Fibroblast of skin of right quadriceps (primary cell): ENCODE results near the gene TBXAS1.
A peak's percentile ranks its signal among the peaks of the same experiment; 100 is the strongest.

ENCODE experiments used
- DNase-seq: peaks from one replicate; pipeline ENCODE4 v3.0.0-alpha.2; 2013

TBXAS1 gene

GRCh38 chr7:140028311-140028710, 199.2 kb downstream of the TBXAS1 start:
- no peak for DNase-seq

- no peak for DNase-seq
Observed at GRCh38 chr7:140029072-140029471, 200.0 kb downstream of the TBXAS1 start.

- DNase-seq: no peak
Observed at GRCh38 chr7:140031364-140031763, 202.3 kb downstream of the TBXAS1 start.

GRCh38 chr7:140033036-140033435, 204.0 kb downstream of the TBXAS1 start:
- peak; percentile 41 for DNase-seq

GRCh38 chr7:140033779-140034363, 204.8 kb downstream of the TBXAS1 start:
- DNase-seq: no peak

- DNase-seq: no peak
Observed at GRCh38 chr7:140034421-140034820, 205.4 kb downstream of the TBXAS1 start.

GRCh38 chr7:140035400-140036223, 206.5 kb downstream of the TBXAS1 start:
- peak; percentile 82 for DNase-seq

GRCh38 chr7:140036224-140036962, 207.3 kb downstream of the TBXAS1 start:
- DNase-seq: peak; percentile 35

- DNase-seq: no peak
Observed at GRCh38 chr7:140039066-140039465, 210.0 kb downstream of the TBXAS1 start.

GRCh38 chr7:140039896-140040295, 210.8 kb downstream of the TBXAS1 start:
- no peak for DNase-seq

- DNase-seq: peak; percentile 63
Observed at GRCh38 chr7:140041659-140042385, 212.8 kb downstream of the TBXAS1 start.

- DNase-seq: no peak
Observed at GRCh38 chr7:140042386-140042670, 213.3 kb downstream of the TBXAS1 start.

- no peak for DNase-seq
Observed at GRCh38 chr7:140044251-140044650, 215.2 kb downstream of the TBXAS1 start.

- DNase-seq: no peak
Observed at GRCh38 chr7:140045697-140046096, 216.6 kb downstream of the TBXAS1 start.

GRCh38 chr7:140047197-140047596, 218.1 kb downstream of the TBXAS1 start:
- DNase-seq: no peak

- no peak for DNase-seq
Observed at GRCh38 chr7:140048138-140048537, 219.1 kb downstream of the TBXAS1 start.

GRCh38 chr7:140048989-140049338, 219.9 kb downstream of the TBXAS1 start:
- DNase-seq: no peak

GRCh38 chr7:140049339-140050024, 220.4 kb downstream of the TBXAS1 start:
- DNase-seq: no peak

- DNase-seq: no peak
Observed at GRCh38 chr7:140050100-140050499, 221.0 kb downstream of the TBXAS1 start.

- DNase-seq: no peak
Observed at GRCh38 chr7:140051820-140052219, 222.8 kb downstream of the TBXAS1 start.

GRCh38 chr7:140053812-140054539, 224.9 kb downstream of the TBXAS1 start:
- DNase-seq: no peak

GRCh38 chr7:140054751-140055150, 225.7 kb downstream of the TBXAS1 start:
- no peak for DNase-seq
